Neural crest cell (in vitro differentiated cells): ENCODE data around the gene POLR1E. TPM values are rescaled to one million over a fixed set of nuclear protein-coding genes. Genes with fewer than 3 reads are reported as not detected.

Experiments
- DNase-seq: peaks from one replicate; pipeline ENCODE4 v3.0.0; 2021; ENCODE audit warnings: low read depth, mixed read lengths, low spot score
- H3K27ac Mint-ChIP-seq: one replicate; pipeline ENCODE4 v1.8.0; 2021; ENCODE audit warnings: mild to moderate bottlenecking, mixed read lengths; ENCODE audit not compliant: unreplicated experiment
- H3K27me3 Mint-ChIP-seq: 2 replicates; pipeline ENCODE4 v1.8.0; 2021; ENCODE audit warnings: low read depth, mild to moderate bottlenecking, mixed read lengths
- H3K36me3 Mint-ChIP-seq: 2 replicates; pipeline ENCODE4 v1.8.0; 2021; ENCODE audit warnings: low read depth, mild to moderate bottlenecking, mixed read lengths
- H3K4me1 Mint-ChIP-seq: 2 replicates; pipeline ENCODE4 v1.8.0; 2021; ENCODE audit warnings: mixed read lengths
- H3K4me3 Mint-ChIP-seq: one replicate; pipeline ENCODE4 v1.8.0; 2021; ENCODE audit warnings: mild to moderate bottlenecking, mixed read lengths
- H3K9me3 Mint-ChIP-seq: 2 replicates; pipeline ENCODE4 v1.8.0; 2021; ENCODE audit warnings: mixed read lengths
- CTCF ChIP-seq: fragments of 200-600 bp; sonication (generic); conservative IDR thresholded peaks from 2 replicates; pipeline ENCODE4 v1.5.0; 2021; ENCODE audit warnings: antibody characterized with exemption, mild to moderate bottlenecking
- total RNA-seq: library from RNA; stranded (reverse); gene quantifications from 2 replicates; pipeline ENCODE4 v1.2.1, GENCODE V29; 2021

Gene POLR1E
- total RNA-seq, 1 donor from 2014 or later: 46.4 TPM

GRCh38 chr9:37498457-37498856, 12.7 kb downstream of the POLR1E start:
- H3K4me3 Mint-ChIP-seq: no peak overlapping the region
- H3K9me3 Mint-ChIP-seq: no peaks in the 10 kb centered on the region
- no peak for DNase-seq
- TF ChIP-seq CTCF: no peak
- H3K27me3 Mint-ChIP-seq: no peaks in the 10 kb centered on the region
- peaks cover 36% of the 10 kb centered on the region for H3K36me3 Mint-ChIP-seq
- no peak overlapping the region for H3K27ac Mint-ChIP-seq
- H3K4me1 Mint-ChIP-seq: no peaks in the 10 kb centered on the region

- H3K36me3 Mint-ChIP-seq: peaks cover 39% of the 10 kb centered on the region
- H3K4me1 Mint-ChIP-seq: no peaks in the 10 kb centered on the region
- DNase-seq: no peak
- no peak overlapping the region for H3K27ac Mint-ChIP-seq
- no peak overlapping the region for H3K4me3 Mint-ChIP-seq
- H3K9me3 Mint-ChIP-seq: no peaks in the 10 kb centered on the region
- no peak for TF ChIP-seq CTCF
- no peaks in the 10 kb centered on the region for H3K27me3 Mint-ChIP-seq
Observed at GRCh38 chr9:37499297-37499696, 13.5 kb downstream of the POLR1E start.

- H3K27ac Mint-ChIP-seq: no peak overlapping the region
- H3K4me1 Mint-ChIP-seq: no peaks in the 10 kb centered on the region
- no peak for DNase-seq
- no peaks in the 10 kb centered on the region for H3K27me3 Mint-ChIP-seq
- TF ChIP-seq CTCF: no peak
- no peak overlapping the region for H3K4me3 Mint-ChIP-seq
- H3K9me3 Mint-ChIP-seq: no peaks in the 10 kb centered on the region
- peaks cover 26% of the 10 kb centered on the region for H3K36me3 Mint-ChIP-seq
Observed at GRCh38 chr9:37501957-37502596, 16.3 kb downstream of the POLR1E start.

GRCh38 chr9:37503736-37504135, 18.0 kb downstream of the POLR1E start:
- Mint-ChIP-seq H3K27me3 (no peaks in the 10 kb centered on the region), H3K9me3 (no peaks in the 10 kb centered on the region), H3K36me3 (peaks cover 24% of the 10 kb centered on the region), H3K27ac (peak overlapping the region; percentile 40), H3K4me1 (no peaks in the 10 kb centered on the region), H3K4me3 (no peak overlapping the region)
- no peak for DNase-seq
- TF ChIP-seq CTCF: no peak

- no peak overlapping the region for H3K27ac Mint-ChIP-seq
- H3K27me3 Mint-ChIP-seq: no peaks in the 10 kb centered on the region
- H3K4me3 Mint-ChIP-seq: no peak overlapping the region
- H3K9me3 Mint-ChIP-seq: no peaks in the 10 kb centered on the region
- no peak for TF ChIP-seq CTCF
- no peaks in the 10 kb centered on the region for H3K4me1 Mint-ChIP-seq
- peaks cover 23% of the 10 kb centered on the region for H3K36me3 Mint-ChIP-seq
- no peak for DNase-seq
Observed at GRCh38 chr9:37504605-37505004, 18.9 kb downstream of the POLR1E start.
